ENCODE data around the gene POLRMT.
A peak's percentile ranks its signal among the peaks of the same experiment; 100 is the strongest.

The POLRMT gene

DNA sequence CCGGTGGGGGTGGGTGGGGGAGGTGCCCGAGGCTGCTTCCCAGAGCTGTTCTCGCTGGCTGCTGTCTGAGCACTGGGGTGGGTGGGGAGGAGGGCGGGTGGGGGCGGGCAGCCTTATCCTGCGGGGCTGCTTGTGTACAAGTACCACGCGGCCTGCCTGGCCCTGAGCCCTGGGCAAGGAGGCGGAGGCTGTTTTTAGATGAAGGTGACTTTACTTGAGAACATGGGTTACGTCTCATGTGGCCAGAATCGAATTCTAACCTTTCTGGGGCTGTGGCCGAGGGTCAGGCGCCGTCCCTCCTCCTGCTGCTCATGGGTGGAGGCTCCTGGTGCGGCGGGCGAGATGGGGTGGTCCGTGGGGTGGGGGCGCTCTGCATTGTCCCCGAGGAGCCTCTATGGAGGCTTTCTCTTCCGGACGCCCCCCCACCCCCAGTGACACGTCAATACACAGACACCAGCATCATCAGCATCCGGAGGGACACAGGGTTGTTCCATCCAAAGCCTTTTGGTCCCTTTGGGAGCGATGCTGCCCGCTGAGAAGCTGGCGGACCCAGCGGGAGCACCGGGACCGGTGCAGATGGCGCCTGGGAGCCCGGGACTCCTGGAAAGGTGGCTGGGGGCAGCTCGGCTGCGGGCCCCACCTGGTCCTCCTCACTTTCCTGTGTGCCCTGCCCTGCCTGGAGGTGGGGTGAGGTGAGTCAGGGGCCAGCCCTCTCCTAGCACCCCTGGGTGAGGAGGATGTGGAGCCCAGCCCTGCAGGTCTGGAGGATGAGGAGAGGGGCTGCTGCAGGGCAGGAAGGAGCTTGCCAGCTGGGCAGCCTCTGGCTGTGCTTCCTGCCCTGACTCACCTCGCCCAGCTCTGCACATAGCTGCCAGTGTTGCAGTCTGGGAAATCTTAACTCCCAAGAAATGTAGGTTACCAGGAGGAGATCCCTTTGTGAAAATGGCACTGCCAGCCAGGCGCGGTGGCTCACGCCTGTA, 57.5 kb downstream of the POLRMT start:
- no peak for DNase-seq

GRCh38 chr19:574658-575526, 58.4 kb downstream of the POLRMT start:
- no peak for DNase-seq

GRCh38 chr19:573519-573825, 59.9 kb downstream of the POLRMT start:
- DNase-seq = no peak

- DNase-seq = no peak
These were observed 60.4 kb downstream of the POLRMT start for GRCh38 chr19:572743-573518.

DNA sequence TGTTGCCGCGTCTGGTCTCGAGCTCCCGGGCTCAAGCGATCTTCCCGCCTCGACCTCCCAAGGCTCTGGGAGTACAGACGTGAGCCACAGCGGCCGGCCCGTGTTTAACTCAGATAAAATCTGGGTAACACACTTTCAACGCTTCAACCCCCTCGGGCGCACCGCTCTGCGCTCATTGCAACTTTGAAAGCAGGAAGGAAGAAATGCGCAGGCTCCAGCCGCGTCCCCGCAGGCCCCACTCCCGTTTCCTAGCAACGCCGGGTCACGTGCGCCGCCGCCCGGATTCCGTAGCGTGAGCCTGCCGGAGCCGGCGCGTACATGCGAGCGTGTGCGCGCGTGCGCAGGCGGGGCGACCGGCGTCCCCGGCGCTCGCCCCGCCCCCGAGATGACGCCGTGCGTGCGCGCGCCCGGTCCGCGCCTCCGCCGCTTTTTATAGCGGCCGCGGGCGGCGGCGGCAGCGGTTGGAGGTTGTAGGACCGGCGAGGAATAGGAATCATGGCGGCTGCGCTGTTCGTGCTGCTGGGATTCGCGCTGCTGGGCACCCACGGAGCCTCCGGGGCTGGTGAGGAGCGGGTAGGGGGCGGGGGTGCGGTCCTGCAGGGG, 61.1 kb downstream of the POLRMT start, which contains the start of gene BSG:
TSS of gene BSG (plus strand) at position 457 of the 603 bp plus-strand sequence. CDS start at position 496, 39 bp downstream.
- peak; percentile 98 for DNase-seq

DNA sequence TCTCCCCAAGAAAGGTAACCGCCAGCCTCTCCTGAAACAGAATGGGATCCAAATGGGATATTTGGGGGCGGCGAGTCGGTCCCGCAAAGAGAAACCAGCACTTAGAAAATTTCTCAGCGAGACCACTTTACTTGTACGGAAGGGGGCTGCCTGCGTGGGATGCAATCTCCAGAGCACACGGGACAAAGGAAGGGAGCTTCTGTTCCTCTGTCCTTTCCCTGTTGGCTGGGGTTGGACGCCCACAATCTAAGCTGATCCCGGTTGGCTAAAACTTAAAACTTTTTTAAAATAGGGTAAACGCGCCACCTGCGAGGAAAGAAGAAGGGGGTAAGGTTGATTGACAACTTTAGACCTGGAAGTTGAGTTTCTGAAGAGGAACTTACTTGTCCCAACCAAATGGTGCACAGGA, 61.8 kb downstream of the POLRMT start:
- DNase-seq = no peak

GRCh38 chr19:570937-571565, 62.3 kb downstream of the POLRMT start:
- DNase-seq = no peak

- DNase-seq = no peak
These were observed 63.1 kb downstream of the POLRMT start for GRCh38 chr19:570251-570686.

DNA sequence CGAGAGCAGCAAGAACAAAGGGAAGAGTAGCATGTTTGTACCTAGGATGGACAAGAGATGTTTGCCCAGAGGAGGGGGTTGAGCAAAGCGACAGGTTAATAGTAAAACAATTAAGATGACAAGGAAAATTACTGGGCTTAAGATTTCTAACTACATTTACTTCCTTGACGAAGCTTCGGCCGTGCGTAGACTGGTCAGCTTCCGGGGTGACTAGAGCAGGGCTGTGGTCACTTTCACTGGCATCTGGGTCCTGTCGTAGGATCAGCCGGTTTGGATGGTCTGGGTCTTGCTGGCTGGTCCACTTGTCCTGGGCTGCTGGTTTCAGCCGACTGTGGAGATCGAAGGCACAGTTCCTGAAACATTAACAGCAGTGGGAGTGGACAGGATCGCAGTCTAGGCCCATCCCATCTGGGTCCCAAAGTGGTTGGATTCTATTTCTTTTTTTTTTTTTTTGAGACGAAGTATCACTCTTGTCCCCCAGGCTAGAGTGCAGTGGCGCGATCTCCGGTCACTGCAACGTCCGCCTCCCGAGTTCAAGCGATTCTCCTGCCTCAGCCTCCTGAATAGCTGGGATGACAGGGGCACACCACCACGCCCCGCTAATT, 65.9 kb downstream of the POLRMT start:
- no peak for DNase-seq
